ENCODE data around the gene FAM131C.
"Not testable (repeated sequence)": the region's sequence is repeated elsewhere in the genome, so short reads cannot be mapped to it uniquely, and the experiment has no call there.

The FAM131C gene

DNA sequence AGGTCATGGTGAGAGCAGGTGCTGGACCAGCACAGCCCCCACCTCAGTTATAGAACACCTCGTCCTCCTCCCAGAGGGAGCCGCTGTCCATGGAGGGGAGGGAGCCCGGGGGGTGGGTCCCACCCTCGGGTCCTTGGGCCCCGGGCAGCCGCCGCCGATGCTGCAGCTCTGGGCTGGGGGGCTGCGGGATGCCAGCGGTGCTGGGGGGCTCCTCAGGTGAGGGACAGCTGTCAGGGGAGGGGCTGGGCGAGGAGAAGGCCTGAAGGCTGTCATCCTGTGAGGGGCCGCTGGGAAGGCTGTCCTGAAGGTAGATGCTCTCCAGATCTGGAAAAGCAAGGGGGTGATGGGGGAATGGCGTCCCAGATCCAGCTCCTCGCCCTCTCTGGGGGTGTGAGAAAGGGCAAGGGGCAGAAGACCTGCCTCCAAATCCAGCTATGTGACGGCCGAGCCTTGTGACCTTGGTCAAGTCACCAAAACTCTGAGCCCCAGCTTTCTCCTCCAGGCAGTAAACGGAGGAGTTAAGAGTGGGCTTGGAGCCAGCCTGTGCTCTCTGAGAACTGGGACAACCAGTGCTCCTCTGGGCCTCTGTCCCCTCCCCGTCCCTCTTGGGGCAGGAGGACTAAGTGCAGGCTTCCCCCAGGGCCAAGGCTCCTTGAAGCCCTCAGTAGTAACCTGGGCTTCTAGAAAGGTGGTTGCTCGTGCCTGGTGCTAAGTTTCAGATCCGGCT, 14.9 kb downstream of the FAM131C start:
- not testable (repeated sequence) for DNase-seq (ENCODE audit: low spot score)

DNA sequence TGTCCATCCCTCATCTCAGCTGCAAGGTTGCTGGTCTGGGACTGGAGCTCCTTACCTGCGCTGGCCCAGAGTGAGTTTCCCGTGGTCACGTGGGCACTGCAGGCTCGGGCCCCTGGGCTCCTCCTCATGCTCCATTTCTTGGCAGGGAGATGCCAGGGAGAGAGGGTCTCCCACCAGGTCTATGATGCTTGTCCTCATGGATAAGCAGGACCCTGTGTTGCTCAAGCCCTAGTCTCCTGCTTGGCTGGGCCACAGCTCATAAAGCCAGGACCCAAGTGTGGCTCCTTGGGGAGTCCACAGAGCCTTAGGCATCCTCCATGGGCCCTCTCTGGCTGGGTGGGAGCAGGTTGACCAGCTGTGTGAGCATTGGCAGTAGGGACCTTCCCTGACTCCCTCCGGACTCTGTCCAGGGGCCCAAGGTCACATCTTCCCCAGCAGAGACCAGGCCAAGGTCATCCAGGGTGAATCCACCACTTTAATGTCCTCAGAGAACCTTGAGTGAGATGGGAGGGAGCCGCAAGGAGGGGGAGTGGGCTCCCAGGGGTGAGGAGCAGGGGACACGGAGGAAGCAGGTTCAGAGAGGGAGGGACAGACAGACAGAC, 16.0 kb downstream of the FAM131C start:
- not testable (repeated sequence) for DNase-seq (ENCODE audit: low spot score)

DNA sequence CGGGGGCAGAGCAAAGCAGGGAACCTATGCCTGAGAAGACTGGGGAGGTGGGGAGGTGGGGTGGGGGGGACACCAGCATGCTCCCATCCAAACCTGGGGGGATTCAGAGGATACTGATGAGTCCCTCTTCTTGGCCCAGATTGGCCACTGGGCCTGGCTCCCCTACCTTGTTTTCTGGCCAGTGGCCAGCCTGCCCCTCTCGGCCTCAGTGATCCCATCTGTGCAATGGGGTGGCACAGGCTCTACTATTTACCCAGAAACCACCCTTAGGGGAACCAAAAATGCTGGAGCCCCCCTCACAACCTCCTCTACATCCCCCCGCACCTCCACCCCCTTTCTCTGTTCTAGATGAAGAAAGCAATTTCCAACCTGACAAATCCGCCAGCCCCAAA, 16.9 kb downstream of the FAM131C start:
- not testable (repeated sequence) for DNase-seq (ENCODE audit: low spot score)

DNA sequence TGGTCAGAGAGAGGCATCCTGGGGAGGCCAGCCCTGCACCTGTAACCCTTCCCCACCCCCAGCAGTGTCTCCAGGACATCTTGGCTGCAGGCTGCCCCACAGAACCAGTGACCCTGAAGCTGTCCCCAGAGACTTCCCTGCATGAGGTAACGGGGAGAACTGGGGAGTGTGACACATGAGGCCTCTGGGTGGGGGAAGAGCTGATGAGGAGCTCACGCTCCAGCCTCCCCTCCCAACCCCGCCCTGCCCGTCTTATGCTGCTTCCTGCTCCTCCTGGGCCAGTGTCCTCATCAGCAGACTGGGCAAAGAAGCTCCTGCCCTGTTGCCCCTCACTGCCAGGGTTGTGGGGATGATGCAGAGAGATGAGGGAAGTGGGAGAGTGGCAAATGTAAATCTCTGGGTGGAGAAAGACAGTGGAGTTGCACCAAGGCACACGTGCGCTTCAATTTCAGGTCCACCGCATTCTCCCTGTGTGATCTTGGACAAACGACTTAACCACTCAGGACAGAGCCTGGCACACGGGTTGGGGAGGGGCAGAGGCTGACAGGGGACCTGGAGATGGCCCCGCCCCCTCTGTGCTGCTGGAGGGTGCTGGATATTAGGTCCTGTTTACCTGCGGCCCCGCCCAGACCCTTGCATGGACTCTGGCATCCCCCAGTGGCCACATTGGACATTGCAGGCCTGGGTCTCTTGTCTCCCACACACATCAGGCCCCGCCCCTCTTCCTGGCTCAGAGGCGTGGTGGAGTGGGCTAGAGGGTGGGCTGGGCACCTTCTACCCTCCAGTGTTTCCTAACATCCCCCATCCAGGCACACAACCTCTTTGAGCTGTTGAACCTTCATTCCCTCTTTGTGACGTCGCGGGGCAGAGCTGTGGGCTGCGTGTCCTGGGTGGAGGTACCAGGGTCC, 17.6 kb downstream of the FAM131C start:
- peak; percentile 85 for DNase-seq (ENCODE audit: low spot score)

DNA sequence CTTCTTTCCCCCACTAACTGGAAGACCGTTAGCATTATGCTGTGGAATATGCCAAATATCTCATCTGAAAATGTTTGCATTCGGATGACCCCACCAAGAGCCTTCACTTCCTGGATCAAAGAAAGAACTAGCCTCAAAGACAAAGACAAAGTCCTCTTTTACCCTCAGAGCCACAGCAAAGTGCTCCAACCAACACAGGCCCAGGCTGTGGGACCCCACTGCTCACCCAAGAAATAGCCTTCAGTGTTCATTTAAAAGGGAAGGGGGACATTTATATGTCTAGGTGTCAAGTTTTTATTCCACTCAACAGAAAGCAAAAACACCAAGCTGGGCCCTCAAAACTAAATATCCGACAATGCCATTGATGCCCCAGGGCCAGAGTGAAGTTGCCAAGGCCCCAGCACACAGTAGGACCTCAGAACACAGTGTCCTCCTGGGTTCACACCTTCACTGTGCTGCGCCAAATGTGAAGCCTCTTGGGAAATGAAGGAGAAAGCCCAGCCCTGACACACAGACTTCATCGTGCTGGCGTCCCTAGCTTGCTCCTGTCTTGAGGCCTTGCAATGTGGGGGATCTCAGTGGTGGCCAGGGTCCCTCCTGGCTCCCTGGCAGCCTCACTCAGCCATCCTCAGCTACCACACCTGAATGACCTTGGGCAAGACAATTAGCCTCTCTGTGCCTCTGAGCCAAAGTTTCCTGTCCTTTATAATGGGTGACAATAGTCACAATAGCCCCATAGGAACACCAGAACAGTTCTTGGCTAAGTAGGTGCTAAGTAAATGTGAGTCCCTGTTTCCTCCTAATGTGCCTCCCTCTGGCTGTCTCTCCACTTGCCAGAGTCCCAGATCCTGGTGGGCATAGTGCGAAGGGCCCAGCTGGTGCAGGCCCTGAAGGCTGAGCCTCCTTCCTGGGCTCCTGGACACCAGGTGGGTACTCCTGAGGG, 18.6 kb downstream of the FAM131C start:
- DNase-seq (ENCODE audit: low spot score) = no peak

DNA sequence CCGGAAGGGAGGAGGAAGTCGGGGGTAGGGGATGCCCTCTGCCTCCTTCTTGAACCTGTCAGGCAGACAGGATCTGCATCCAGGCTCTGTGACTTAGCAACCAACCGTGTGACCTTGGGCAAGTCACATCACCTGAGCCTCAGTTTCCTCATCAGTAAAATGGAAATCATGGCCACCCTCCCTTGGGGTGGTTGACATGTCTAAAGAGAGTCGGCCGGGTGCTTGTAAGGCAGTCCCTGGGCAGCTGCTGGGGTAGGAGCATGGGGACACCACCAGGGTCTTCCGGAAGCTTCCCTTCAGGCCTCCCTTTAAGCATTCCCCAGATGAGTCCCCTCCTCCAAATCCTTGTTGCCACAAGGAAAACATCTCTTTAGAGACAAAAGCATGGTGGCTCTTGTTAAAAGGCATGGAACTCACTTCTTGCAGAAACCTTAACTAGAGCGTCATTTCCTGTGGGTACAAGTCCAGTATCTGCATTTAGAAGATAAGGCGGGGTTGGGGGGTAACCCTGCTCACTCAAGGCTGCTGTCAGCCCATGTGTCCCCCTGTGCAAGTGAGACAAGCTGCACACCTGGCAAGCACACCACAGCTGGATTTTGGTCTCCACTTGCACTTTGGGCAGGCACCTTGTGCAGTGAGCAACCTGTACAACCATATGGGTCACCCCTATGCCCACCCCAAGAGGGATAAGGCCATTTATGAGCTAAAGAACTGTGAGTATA, 19.5 kb downstream of the FAM131C start:
- DNase-seq (ENCODE audit: low spot score) = no peak

DNA sequence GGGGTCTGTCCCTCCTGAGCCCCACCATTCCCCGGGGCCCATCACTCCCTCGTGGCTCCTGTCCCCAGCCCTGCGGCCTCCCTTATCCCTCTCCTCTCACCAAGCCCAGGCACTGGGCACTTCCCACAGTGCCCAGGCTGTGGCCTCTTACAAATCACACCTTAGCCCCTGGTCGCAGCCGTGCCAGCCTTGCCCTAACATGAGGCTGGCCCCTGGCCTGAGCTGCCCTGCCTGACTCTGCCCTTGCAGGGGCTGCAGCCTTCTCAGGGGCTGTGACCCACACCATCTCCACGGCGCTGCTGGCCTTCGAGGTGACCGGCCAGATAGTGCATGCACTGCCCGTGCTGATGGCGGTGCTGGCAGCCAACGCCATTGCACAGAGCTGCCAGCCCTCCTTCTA, 21.5 kb downstream of the FAM131C start:
- not testable (repeated sequence) for DNase-seq (ENCODE audit: low spot score)

DNA sequence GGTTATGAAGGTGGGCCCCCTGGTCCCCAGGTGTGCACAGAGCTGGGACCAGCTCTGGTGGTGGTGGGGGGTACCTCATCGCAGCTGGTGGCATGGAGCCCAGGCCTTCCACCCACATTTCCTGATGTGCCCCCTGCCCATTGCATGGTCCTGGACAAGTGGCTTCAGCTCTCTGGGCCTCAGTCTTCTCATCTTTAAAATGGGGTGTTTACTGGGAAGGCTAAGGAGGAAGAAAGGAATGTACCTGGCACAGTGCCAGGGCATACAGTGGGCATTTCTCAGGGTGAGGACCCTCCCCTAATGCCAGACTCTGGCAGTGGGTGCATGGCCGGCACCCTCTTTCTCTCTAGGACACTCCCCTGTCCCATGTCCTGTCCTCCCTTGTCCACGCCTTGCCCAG, 22.4 kb downstream of the FAM131C start:
- DNase-seq (ENCODE audit: low spot score) = no peak

DNA sequence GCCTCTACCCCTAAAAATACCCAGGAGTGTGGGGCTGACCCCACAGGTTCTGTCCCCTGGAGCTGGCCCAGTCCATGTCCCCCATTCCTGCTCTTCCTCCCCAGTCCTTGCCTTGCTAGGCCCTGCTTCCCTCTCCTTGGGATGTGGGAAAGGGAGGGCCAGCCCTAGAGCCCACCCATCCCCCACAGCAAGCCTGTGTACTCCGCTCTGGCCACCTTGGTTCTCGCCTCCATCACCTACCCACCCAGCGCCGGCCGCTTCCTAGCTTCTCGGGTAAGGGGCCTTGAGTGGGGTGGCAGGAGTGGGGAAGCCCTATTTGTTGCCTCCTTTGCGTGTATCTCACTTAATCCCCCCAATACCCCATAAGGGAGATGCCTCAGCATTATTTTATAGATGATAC, 23.1 kb downstream of the FAM131C start:
- DNase-seq (ENCODE audit: low spot score) = no peak

DNA sequence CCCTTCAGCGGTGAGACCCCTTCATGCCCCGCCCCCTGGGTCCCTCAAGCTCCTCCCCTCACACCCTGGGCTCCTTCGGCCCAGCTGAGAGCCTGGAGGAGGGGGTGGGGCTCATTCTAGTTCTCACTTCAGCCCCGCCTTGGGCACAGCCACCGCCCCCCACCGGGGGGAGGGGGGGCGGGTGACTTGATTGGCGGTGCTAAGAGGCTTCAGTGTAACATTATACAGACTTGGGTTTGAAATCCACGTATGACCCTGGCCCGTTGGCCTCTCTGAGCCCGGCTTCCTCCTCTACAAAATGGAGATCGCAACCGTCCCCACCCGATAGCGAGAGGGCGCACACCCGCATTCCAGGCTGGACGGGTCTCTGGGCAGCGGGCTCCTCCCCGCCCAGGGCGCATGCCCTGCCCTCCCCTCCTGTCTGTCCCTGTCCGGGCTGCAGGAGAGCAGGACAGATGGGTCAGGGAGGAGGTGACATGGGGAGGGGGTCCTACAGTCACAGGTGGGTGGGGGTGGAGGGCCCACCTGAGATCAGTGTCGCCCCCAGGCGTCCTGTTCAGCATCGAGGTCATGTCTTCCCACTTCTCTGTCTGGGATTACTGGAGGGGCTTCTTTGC, 24.8 kb downstream of the FAM131C start:
- DNase-seq (ENCODE audit: low spot score) = peak; percentile 32

DNA sequence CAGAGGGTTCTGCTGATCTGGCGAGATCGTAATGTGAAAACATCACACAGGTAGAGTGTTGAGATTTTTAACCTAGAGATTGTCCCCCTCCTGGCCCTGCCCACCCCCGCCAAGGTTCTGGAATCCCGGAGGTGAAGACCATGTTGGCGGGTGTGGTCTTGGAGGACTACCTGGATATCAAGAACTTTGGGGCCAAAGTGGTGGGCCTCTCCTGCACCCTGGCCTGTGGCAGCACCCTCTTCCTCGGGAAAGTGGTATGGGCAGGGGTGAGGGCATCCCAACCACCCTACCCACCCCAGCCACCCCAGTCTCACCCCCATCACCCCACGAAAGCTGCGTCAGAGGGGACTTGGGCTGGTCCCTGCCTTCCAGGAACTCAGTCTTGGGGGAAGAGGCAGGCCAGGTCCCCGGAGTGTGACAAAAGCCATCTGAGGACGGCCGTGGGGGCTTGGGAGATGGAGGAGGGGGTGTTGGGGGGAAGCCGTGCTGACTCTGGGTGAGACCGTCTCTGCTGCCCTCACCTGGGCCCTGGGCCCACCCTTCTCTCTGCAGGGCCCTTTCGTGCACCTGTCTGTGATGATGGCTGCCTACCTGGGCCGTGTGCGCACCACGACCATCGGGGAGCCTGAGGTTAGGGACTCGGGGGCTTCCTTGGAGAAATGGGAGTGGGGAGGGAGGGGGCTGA, 25.5 kb downstream of the FAM131C start:
- DNase-seq (ENCODE audit: low spot score) = no peak

DNA sequence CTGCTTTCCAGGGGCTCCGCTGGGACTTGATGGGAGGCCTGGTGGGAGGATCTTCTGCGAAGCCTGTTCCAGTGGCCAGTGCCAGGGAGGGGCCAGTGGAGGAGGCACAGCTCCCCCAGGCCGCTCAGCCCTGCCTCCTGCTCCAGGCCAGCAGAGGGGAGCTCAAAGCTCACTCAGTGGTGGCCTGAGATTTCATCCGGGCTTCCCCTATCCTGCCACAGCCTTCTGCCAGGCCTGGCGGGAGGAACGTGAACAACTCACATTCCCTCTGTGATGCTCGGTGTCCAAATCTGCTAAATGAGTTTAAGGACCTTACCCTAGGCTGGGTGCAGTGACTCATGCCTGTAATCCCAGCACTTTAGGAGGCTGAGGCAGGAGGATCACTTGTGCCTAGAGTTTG, 26.6 kb downstream of the FAM131C start:
- DNase-seq (ENCODE audit: low spot score) = peak; percentile 77

DNA sequence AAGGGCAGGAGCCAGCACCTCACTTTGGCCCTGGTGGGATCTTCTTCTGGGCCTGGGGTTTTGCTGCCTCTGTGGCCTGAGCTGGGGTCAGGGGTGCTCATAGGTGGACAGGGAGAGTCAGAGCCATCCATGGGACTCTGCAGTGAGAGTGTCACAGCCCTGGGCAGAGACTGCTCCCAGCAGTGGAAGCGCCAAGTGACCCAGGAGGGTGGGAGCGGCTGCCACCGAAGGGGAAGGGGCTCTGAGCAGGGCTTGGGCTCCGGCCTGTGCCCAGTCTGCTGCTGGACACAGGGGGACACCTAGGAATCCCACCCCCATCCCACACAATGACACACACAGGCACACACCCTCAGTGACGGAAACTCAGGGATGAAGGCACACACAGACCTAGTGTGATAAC, 29.5 kb downstream of the FAM131C start:
- DNase-seq (ENCODE audit: low spot score) = no peak

DNA sequence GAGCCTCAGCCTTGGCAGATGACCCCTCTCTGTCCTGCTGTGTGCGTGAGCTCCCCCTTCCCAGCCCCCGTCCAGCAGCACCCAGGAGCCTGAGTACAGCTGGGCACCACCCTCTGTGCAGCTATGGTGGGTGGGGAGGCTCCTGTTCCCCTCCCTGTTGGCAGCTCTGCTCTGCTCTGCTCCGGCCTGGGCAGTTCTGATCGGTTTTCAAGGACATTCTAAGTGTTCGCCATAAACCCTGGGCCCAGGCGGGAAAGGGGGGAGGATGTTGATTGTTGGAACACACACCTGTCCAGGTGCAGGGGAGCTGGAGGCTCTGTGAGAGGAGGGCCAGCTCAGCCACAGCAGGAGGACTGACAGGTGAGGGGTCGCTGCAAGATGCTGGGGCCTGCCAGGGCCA, 29.9 kb downstream of the FAM131C start, which contains the start of gene CLCNKB:
CLCNKB (plus strand) TSS at position 262 of the 400 bp plus-strand sequence. CDS start 711 bp downstream, outside the sequence.
- no peak for DNase-seq (ENCODE audit: low spot score)

DNA sequence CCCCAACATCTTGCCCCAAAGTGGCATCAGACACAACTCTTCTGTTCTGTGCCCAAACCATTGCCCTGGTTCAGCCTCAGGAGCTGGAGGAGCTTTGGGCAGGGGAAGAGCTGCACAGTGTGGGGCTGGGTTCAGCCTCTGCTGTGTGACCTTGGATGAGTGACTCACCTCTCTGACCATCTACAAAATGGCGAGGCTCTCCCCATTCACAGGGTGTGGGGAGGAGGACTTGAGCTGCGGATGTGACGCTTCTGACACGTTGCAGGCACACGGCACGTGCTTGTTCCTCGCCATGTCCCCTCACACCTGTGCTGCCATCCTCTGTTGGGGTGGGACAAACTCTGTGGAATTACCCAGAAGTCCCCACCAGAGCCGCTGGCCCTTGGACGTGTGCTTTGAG, 30.8 kb downstream of the FAM131C start:
- not testable (repeated sequence) for DNase-seq (ENCODE audit: low spot score)

DNA sequence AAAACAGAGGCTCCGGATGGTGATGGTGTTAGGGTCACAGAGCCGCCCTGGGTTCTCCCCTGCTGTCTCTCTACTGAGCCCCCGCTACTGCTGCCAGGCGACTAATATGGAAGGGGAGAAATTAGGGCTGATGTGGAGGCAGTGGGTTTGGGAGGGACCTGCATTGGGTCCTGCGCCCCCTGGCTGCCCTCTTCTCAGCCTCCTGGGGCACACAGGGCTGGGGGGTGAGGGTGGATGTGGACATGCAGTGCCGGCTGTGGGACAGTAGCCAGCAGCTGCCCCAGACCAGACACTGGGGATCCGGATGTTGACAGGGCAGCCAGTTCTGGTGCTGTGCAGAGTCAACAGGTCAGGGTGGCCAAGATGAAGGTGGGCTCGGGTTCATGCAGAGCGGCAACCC, 31.4 kb downstream of the FAM131C start:
- no peak for DNase-seq (ENCODE audit: low spot score)

DNA sequence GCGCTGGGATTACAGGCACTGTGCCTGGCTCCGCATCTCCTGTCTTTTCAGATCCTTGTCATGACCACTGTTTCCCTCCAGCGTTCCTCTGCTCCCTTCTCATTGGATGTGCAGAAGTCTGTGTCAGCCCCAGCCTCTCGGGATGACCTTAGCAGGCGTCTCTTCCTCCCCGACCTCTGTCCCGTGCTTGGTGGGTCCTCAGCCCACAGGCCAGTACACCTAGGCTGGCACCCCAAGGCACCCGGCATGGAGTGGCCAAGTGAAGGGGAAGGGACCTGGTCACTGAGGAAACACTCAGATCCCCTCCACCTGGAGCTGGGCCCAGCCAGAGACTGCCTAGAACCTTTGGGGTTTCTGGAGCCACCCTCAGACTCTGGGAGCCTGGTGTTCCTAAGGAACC, 32.3 kb downstream of the FAM131C start:
- DNase-seq (ENCODE audit: low spot score) = no peak

DNA sequence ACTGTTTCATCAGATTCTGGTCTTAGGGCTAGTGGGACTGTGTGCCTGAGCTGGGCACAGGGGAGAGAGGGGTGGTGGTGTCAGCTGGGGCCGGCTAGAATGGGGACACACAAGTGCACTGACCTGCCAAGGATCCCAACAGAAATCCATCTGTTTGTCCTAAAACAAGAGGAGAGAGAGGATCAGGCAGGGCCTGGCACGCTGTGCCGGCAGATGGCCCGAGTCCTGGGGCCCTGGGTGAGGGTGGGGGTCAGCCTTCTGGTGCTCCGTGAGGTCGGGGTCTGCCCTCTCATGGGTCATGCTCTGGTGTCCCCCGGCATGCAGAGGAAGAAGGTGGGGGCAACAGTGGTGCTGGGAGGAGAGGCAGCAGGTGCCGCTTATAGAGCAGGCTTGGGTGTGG, 33.6 kb downstream of the FAM131C start:
- not testable (repeated sequence) for DNase-seq (ENCODE audit: low spot score)

DNA sequence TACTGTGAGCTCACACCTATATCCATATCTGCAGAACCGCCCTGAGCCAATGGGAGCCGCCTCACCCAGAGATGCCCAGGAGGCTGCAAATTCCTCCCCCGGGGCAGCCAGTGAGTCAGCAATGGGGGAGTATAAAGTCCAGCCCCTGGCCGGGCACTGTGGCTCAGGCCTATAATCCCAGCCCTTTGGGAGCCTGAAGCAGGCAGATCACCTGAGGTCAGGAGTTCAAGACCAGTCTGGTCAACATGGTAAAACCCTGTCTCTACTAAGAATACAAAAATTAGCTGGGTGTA, 34.9 kb downstream of the FAM131C start:
- DNase-seq (ENCODE audit: low spot score) = peak; percentile 55

DNA sequence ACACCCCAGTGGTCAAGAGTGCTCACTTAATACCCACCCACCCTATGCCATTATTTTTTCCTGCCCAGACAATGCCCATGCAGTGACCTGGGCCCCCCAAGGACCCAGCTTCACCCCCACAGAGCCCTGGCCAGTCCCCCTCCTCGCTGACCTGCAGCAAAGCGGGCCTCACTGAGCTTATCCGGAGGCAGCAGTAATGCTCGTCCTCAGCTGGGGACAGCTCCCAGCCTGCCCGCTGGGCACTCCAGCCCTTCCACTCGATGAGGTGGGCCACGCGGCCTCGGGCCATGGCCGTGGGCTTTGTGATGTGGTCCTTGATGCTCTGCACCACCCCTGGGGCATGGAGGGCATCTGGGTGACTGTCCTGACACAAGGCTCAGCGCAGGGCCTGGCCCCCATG, 37.0 kb downstream of the FAM131C start:
- DNase-seq (ENCODE audit: low spot score) = not testable (repeated sequence)

All from kidney tubule cell (primary cell).